Activated T-cell treated with anti-CD3 and anti-CD28 coated beads, Interleukin-2, amount 50 U/mL, for 24 hours (primary cell): Measurements from ENCODE around the gene MKRN2.
A peak's percentile ranks its signal among the peaks of the same experiment; 100 is the strongest.
"Not testable (repeated sequence)": the region's sequence is repeated elsewhere in the genome, so short reads cannot be mapped to it uniquely, and the experiment has no call there.

Experiments
- DNase-seq: peaks from one replicate; pipeline ENCODE4 v3.0.0-alpha.2; 2020
- H3K27ac Mint-ChIP-seq: 2 replicates; pipeline ENCODE4 v1.8.0; 2020; ENCODE audit warnings: mild to moderate bottlenecking, mixed read lengths
- H3K27me3 Mint-ChIP-seq: 2 replicates; pipeline ENCODE4 v1.8.0; 2020; ENCODE audit warnings: mixed read lengths
- H3K36me3 Mint-ChIP-seq: 2 replicates; pipeline ENCODE4 v1.8.0; 2020; ENCODE audit warnings: low read depth, mixed read lengths
- H3K4me1 Mint-ChIP-seq: 2 replicates; pipeline ENCODE4 v1.8.0; 2020; ENCODE audit warnings: low read depth, mixed read lengths
- H3K4me3 Mint-ChIP-seq: 2 replicates; pipeline ENCODE4 v1.8.0; 2020; ENCODE audit warnings: mild to moderate bottlenecking, moderate library complexity, mixed read lengths
- H3K9me3 Mint-ChIP-seq: 2 replicates; pipeline ENCODE4 v1.8.0; 2020; ENCODE audit warnings: mixed read lengths

MKRN2 gene

DNA sequence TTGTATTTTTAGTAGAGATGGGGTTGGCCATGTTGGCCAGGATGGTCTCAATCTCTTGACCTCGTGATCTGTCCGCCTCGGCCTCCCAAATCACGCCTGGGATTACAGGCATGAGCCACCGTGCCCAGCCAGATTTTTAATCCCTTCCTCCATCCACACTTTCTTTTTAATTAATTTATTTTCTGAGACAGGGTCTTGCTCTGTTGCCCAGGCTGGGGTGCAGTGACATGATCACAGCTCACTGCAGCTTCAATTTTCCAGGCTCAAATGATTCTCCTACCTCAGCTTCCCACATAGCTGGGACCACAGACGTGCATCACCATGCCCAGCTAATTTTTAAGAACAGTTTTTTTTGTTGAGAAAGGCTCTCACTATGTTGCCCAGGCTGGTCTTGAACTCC is 63.4 kb downstream of the MKRN2 start:
- no peak for DNase-seq
- no peaks in the 10 kb centered on the region for H3K9me3 Mint-ChIP-seq
- H3K36me3 Mint-ChIP-seq, result peaks cover 31% of the 10 kb centered on the region
- H3K4me1 Mint-ChIP-seq, result peaks cover 50% of the 10 kb centered on the region
- no peaks in the 10 kb centered on the region for H3K27me3 Mint-ChIP-seq
- no peak overlapping the region for H3K27ac Mint-ChIP-seq
- no peak overlapping the region for H3K4me3 Mint-ChIP-seq

DNA sequence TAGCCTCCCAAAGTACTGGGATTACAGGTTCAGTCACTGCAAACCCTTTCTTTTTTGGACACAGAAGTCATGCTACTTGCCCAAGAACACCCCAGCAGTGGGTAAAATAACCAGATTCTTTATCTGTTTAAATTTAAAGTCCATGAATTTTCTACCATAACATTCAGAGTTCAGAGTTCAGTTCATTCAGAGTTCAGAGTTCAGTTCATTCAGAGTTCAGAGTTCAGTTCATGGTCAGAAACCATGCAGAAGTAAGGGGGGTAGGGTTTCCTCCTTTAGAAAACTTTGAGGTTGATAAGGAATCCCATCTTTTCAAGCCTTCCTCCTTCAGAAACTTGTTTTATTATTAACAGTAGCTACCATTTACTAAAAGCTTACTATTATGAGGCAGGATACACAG is 63.8 kb downstream of the MKRN2 start:
- H3K36me3 Mint-ChIP-seq, result peaks cover 31% of the 10 kb centered on the region
- no peak overlapping the region for H3K4me3 Mint-ChIP-seq
- H3K4me1 Mint-ChIP-seq, result peaks cover 51% of the 10 kb centered on the region
- DNase-seq, result no peak
- H3K27ac Mint-ChIP-seq, result no peak overlapping the region
- no peaks in the 10 kb centered on the region for H3K27me3 Mint-ChIP-seq
- H3K9me3 Mint-ChIP-seq, result no peaks in the 10 kb centered on the region

DNA sequence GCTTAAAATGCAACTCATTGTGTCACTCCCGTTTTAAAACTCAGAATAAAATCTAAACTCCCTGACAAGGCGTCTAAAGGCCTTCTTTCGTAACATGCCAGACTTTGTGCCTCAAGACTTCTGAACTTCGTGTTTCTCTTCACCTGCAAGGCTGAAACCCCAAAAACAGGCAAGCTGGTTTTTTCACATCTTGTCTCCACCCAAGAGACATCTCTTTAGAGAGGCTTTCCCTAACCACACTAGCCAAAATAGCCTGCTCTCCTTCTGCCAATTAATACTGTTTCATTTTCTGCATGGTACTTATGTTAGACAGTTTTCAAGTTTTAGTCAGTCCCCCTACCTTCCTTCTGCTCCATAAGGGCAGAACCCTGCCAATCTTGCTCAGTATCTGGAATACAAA is 65.4 kb downstream of the MKRN2 start:
- Mint-ChIP-seq H3K27me3 (no peaks in the 10 kb centered on the region), H3K36me3 (peaks cover 18% of the 10 kb centered on the region), H3K4me1 (peaks cover 50% of the 10 kb centered on the region), H3K4me3 (no peak overlapping the region), H3K27ac (peak overlapping the region; percentile 62), H3K9me3 (no peaks in the 10 kb centered on the region)
- no peak for DNase-seq

DNA sequence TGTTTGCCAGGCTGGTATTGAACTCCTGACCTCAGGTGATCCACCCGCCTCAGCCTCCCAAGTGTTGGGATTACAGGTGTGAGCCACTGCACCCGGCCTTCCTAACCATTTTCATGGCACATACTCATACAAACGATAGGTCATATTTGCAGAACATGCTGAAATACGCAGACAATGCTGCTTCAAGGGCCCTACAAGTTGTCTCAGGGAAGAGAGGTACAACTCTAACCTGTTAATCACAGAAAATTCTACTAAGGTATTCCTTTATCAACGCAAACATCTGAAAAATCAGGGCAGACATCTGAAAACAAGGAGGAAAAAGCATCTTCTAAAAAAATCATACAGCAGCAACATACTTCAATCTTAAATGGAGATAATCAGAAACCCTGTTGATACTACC is 67.2 kb downstream of the MKRN2 start:
- Mint-ChIP-seq H3K4me1 (peaks cover 59% of the 10 kb centered on the region), H3K36me3 (peaks cover 8% of the 10 kb centered on the region), H3K9me3 (no peaks in the 10 kb centered on the region), H3K27ac (peak overlapping the region; percentile 22), H3K27me3 (no peaks in the 10 kb centered on the region), H3K4me3 (no peak overlapping the region)
- DNase-seq, result no peak

DNA sequence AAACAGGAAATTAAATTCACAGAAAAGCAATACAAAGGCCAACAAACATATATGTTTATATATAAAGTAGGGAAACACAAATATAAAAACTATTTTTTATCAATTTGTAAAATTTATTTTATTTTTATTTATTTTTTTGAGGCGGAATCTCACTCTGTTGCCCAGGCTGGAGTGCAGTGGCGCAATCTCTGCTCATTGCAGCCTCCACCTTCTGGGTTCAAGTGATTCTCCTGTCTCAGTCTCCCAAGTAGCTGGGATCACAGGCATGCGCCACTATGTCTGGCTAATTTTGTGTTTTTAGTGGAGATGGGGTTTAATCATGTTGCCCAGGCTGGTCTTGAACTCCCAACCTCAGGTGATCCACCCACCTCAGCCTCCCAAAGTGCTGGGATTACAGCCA is 68.1 kb downstream of the MKRN2 start:
- DNase-seq, H3K4me3 Mint-ChIP-seq, H3K36me3 Mint-ChIP-seq, H3K9me3 Mint-ChIP-seq, H3K27me3 Mint-ChIP-seq: not testable (repeated sequence)
- Mint-ChIP-seq H3K4me1 (peaks cover 61% of the 10 kb centered on the region), H3K27ac (peak overlapping the region; percentile 45)

DNA sequence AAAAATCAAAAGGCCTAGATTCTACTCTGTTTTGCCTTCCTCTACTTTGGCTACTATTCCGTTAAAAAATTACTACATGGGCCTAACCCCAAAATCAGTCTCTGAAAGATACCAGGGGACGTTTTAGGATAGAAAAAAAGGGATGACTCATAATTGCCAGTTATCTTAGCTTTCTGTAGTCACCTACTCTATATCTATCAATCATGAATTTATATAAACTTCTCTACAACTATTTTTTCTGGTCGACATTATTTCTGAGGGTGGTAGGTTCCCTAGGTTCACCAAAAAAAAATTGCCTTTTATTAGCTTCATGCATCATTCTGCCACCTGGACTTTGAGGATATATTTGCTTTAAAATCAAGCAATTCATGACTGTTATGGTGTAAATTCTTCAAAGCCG is 70.5 kb downstream of the MKRN2 start:
- Mint-ChIP-seq H3K27ac (peak overlapping the region; percentile 34), H3K4me1 (peaks cover 59% of the 10 kb centered on the region), H3K27me3 (no peaks in the 10 kb centered on the region), H3K36me3 (peaks cover 7% of the 10 kb centered on the region), H3K4me3 (no peak overlapping the region), H3K9me3 (no peaks in the 10 kb centered on the region)
- DNase-seq, result no peak

DNA sequence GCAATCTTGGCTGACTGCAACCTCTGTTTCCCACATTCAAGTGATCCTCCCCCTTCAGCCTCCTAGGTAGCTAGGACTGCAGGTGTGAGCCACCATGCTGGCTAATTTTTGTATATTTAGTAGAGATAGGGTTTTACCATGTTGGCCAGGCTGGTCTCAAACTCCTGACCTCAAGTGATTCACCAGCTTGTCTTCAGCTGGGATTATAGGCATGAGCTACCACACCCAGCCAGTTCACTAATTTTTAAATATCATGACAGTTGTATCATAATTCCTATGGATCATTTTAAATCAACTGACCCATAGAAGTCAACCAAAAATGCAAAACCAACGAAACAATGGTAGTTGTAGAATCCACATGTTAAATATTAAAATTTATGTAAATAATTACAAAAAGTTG is 71.9 kb downstream of the MKRN2 start:
- peaks cover 13% of the 10 kb centered on the region for H3K36me3 Mint-ChIP-seq
- peaks cover 64% of the 10 kb centered on the region for H3K4me1 Mint-ChIP-seq
- no peak overlapping the region for H3K4me3 Mint-ChIP-seq
- DNase-seq, result no peak
- no peaks in the 10 kb centered on the region for H3K9me3 Mint-ChIP-seq
- no peaks in the 10 kb centered on the region for H3K27me3 Mint-ChIP-seq
- H3K27ac Mint-ChIP-seq, result no peak overlapping the region

DNA sequence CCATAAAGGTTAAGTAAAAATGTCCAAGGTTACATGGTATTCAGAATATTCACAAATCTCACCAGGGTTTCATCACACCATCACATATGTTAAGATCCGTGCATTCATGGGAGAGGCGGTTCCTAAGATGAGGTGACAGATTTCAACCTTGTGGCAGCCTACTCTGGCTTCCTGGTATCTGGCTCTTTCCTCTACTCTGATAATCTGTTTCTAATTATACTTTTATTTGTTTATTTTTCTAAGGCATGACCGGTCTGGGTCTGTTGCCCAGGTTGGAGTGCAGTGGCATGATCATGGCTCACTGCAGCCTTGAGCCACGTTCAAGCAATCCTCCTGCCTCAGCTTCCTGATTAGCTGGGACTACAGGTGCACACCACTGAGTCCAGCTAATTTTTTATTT is 72.7 kb downstream of the MKRN2 start:
- Mint-ChIP-seq H3K27me3 (no peaks in the 10 kb centered on the region), H3K4me3 (no peak overlapping the region), H3K4me1 (peaks cover 63% of the 10 kb centered on the region), H3K27ac (no peak overlapping the region), H3K9me3 (no peaks in the 10 kb centered on the region), H3K36me3 (peaks cover 21% of the 10 kb centered on the region)
- no peak for DNase-seq

DNA sequence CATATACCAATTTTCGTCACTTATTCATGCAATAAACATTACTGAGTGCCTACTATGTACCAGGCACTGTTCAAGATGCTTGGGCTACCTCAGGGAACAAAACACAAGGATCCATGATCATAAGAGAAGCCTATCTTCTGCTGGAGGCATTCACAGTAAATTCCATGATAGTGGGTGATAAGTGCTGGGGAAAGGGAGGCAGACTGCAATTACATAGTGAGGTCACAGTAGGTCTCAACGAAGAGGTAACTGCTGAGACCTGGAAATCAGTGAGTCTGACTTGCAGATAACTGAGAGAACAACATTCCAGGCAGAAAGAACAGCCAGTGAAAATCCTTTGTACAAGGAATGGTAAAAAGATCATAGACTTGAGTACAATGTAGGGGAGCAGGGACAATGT is 73.4 kb downstream of the MKRN2 start:
- peaks cover 24% of the 10 kb centered on the region for H3K36me3 Mint-ChIP-seq
- no peak overlapping the region for H3K4me3 Mint-ChIP-seq
- H3K27ac Mint-ChIP-seq, result no peak overlapping the region
- no peaks in the 10 kb centered on the region for H3K9me3 Mint-ChIP-seq
- H3K4me1 Mint-ChIP-seq, result peaks cover 60% of the 10 kb centered on the region
- H3K27me3 Mint-ChIP-seq, result no peaks in the 10 kb centered on the region
- no peak for DNase-seq

DNA sequence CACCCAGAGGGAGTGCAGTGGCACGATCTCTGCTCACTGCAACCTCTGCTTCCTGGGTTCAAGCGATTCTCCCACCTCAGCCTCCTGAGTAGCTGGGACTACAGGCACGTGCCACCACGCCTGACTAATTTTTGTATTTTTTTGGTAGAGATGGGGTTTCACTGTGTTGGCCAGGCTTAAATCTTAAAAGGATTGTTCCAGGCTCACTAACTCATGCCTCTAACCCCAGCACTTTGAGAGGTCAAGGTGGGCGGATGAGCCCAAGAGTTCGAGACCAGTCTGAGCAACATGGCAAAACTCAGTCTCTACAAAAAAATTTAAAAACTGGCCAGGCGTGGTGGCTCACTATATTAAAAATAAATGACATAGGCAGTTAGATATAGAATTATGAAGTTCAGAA is 74.0 kb downstream of the MKRN2 start:
- H3K27me3 Mint-ChIP-seq, DNase-seq, H3K9me3 Mint-ChIP-seq, H3K4me3 Mint-ChIP-seq, H3K27ac Mint-ChIP-seq: not testable (repeated sequence)
- Mint-ChIP-seq H3K36me3 (peaks cover 21% of the 10 kb centered on the region), H3K4me1 (peaks cover 55% of the 10 kb centered on the region)

DNA sequence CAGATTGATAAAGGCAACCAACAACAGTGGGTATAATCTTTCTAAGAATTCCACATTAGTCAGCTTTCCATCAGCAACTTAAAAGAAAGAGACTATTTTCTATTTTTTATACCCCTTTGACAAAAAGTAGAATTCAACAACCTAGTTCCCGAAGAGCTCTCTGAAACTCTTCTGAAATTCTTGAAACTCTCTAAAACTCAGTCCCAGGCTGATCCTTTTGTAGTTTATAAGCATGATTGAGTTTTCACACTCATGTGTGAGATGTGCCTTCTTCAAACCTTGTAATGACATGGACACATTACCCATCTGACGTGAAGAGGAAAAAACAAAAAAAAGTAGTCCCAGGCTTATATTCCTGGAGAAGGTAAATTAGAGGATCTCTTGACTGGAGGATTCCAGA is 75.6 kb downstream of the MKRN2 start:
- Mint-ChIP-seq H3K27ac (peak overlapping the region; percentile 84), H3K9me3 (no peaks in the 10 kb centered on the region), H3K4me3 (no peak overlapping the region), H3K36me3 (peaks cover 33% of the 10 kb centered on the region), H3K4me1 (peaks cover 54% of the 10 kb centered on the region), H3K27me3 (no peaks in the 10 kb centered on the region)
- DNase-seq, result no peak

DNA sequence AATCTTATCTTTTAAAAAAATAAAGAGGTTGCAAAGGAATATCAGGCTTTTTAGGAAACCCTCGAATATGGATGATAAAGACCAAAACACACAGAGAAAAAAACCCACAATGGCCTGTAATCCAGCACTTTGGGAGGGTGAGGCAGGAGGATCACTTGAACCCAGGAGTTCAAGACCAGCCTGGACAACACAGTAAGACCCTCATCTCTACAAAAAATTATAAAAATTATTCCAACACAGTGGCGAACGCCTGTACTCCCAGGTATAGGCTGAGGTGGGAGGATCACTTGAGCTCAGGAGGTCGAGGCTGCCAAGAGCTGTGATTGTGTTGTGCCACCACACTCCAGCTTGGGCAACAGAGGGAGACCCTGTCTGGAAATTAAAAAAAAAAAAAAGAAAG is 76.2 kb downstream of the MKRN2 start:
- Mint-ChIP-seq H3K36me3 (peaks cover 39% of the 10 kb centered on the region), H3K27me3 (no peaks in the 10 kb centered on the region), H3K4me1 (peaks cover 52% of the 10 kb centered on the region), H3K27ac (no peak overlapping the region), H3K9me3 (no peaks in the 10 kb centered on the region), H3K4me3 (no peak overlapping the region)
- DNase-seq, result no peak
